GM19324 (cell line): Measurements from ENCODE around the gene MAML2.

Experiments
- ATAC-seq: cut with Tn5 transposase; IDR thresholded peaks from one replicate; pipeline ENCODE4 v1.9.1; 2021; ENCODE audit warnings: mild to moderate bottlenecking, moderate library complexity; ENCODE audit not compliant: unreplicated experiment, low FRiP score

MAML2 gene

GRCh38 chr11:96319898-96320656 lies 22.9 kb downstream of the MAML2 start:
- ATAC-seq = no peak

- ATAC-seq = no peak
Observed at GRCh38 chr11:96318850-96319249, 24.1 kb downstream of the MAML2 start.

- no peak for ATAC-seq
Observed at GRCh38 chr11:96318399-96318798, 24.6 kb downstream of the MAML2 start.

- ATAC-seq = no peak
Observed at GRCh38 chr11:96317985-96318384, 25.0 kb downstream of the MAML2 start.

GRCh38 chr11:96317571-96317970 lies 25.4 kb downstream of the MAML2 start:
- ATAC-seq = no peak

- no peak for ATAC-seq
Observed at GRCh38 chr11:96316869-96317268, 26.1 kb downstream of the MAML2 start.

GRCh38 chr11:96315476-96315875 lies 27.5 kb downstream of the MAML2 start:
- no peak for ATAC-seq

GRCh38 chr11:96314326-96315020 lies 28.5 kb downstream of the MAML2 start:
- no peak for ATAC-seq

GRCh38 chr11:96313163-96313562 lies 29.8 kb downstream of the MAML2 start:
- no peak for ATAC-seq

GRCh38 chr11:96311120-96311568 lies 31.9 kb downstream of the MAML2 start:
- no peak for ATAC-seq

- ATAC-seq = no peak
Observed at GRCh38 chr11:96310236-96310635, 32.8 kb downstream of the MAML2 start.

- no peak for ATAC-seq
Observed at GRCh38 chr11:96309643-96310017, 33.4 kb downstream of the MAML2 start.

GRCh38 chr11:96309016-96309642 lies 33.9 kb downstream of the MAML2 start:
- no peak for ATAC-seq

GRCh38 chr11:96307776-96308140 lies 35.2 kb downstream of the MAML2 start:
- no peak for ATAC-seq

GRCh38 chr11:96306933-96307775 lies 35.8 kb downstream of the MAML2 start:
- no peak for ATAC-seq

GRCh38 chr11:96306600-96306932 lies 36.4 kb downstream of the MAML2 start:
- no peak for ATAC-seq

- ATAC-seq = no peak
Observed at GRCh38 chr11:96306071-96306470, 36.9 kb downstream of the MAML2 start.

- no peak for ATAC-seq
Observed at GRCh38 chr11:96303980-96304379, 39.0 kb downstream of the MAML2 start.

GRCh38 chr11:96303064-96303463 lies 39.9 kb downstream of the MAML2 start:
- no peak for ATAC-seq

GRCh38 chr11:96301818-96302217 lies 41.2 kb downstream of the MAML2 start:
- ATAC-seq = no peak
